Measurements from ENCODE around the gene TTC9B.

Gene TTC9B

DNA sequence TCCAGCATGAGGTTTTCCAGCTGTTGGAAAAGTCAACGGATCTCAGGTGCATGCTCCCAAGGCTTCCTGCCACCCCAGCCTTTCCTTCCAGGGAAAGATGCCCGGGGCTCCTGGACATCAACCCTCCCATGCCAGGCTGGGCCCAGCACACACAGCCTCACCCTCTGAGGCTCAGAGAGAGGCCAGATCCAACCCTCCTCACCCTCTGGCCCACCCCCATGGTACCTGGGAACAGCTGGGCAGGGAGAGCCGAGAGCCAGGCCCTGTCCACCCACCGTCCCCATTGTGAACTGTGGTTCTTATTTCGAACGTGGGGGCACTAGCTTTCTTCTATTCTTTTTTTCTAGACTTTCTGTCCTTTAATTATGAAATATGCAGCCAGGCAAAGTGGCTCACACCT lies 18.2 kb upstream of the TTC9B start:
- TF ChIP-seq, protein P1, sequence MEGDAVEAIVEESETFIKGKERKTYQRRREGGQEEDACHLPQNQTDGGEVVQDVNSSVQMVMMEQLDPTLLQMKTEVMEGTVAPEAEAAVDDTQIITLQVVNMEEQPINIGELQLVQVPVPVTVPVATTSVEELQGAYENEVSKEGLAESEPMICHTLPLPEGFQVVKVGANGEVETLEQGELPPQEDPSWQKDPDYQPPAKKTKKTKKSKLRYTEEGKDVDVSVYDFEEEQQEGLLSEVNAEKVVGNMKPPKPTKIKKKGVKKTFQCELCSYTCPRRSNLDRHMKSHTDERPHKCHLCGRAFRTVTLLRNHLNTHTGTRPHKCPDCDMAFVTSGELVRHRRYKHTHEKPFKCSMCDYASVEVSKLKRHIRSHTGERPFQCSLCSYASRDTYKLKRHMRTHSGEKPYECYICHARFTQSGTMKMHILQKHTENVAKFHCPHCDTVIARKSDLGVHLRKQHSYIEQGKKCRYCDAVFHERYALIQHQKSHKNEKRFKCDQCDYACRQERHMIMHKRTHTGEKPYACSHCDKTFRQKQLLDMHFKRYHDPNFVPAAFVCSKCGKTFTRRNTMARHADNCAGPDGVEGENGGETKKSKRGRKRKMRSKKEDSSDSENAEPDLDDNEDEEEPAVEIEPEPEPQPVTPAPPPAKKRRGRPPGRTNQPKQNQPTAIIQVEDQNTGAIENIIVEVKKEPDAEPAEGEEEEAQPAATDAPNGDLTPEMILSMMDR (IDR thresholded peaks at IDR 0.05; ENCODE audit: insufficient read depth, low read length, missing control alignments): no peak
- POLR2A ChIA-PET: no interaction called here
- CTCF ChIA-PET: no interaction called here
- DNase-seq (ENCODE audit: low read depth, low spot score): no peak
- no peak overlapping the region for H3K4me3 ChIP-seq (ENCODE audit: low read depth, low read length)

DNA sequence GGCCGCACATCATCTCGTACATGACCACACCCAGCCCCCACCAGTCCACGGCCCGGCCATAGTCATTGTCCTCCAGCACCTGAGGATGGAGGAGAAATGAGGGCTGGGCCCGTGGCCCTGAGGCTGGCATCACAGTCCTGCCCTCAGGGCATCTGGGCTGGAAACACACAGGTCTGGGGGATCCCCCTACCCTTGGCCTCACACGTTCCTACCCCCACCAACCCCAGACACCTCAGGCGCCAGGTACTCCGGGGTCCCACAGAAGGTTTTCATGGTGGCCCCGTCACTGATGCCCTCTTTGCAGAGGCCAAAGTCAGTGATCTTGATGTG lies 17.8 kb upstream of the TTC9B start:
- CTCF ChIA-PET: no interaction called here
- TF ChIP-seq, protein P1 (IDR thresholded peaks at IDR 0.05; ENCODE audit: insufficient read depth, low read length, missing control alignments): no peak
- POLR2A ChIA-PET: no interaction called here
- no peak overlapping the region for H3K4me3 ChIP-seq (ENCODE audit: low read depth, low read length)
- DNase-seq (ENCODE audit: low read depth, low spot score): no peak

DNA sequence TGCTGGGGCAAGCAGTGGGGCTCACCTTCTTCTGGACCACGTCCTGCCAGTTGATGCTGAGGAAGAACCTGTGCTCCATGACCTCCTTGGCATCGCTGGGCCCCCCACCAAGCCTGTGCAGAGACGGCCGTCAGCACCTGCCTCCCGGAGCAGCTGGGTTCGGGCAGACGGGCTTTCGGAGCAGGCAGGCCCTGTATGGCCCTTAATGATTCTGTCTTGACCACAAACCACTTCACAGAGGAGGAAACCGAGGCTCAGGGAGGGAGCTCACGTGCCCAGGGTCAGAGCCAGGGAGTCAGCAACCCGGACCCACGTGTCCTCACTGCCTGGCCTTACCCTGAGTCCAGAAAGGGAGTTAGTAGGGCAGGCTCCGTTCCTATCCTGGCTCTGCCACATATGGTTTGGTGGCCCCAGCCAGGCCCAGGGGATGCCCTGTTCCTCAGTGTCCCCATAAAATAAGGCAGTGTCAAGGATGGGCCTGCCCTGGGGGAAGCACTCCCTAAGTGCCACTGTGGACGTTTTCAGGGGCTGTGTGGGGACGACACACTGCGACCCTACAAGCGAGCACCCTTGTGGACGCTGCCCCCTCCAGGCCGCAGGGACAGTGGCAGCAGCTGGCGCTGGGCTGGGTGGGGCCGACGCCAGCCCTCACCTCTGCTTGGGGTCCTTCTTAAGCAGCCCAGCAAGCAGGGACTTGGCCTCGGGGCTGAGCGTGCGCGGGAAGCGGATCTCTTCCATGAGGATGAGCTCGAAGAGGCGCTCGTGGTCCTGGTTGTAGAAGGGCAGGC lies 17.2 kb upstream of the TTC9B start:
- POLR2A ChIA-PET: no interaction called here
- CTCF ChIA-PET: interaction anchor here (0.6 to 0.7 kb wide), 2 partner anchors 35 to 61 kb away, joined by 3 read pairs; no protein-coding TSS in a partner anchor
- DNase-seq (ENCODE audit: low read depth, low spot score): no peak

DNA sequence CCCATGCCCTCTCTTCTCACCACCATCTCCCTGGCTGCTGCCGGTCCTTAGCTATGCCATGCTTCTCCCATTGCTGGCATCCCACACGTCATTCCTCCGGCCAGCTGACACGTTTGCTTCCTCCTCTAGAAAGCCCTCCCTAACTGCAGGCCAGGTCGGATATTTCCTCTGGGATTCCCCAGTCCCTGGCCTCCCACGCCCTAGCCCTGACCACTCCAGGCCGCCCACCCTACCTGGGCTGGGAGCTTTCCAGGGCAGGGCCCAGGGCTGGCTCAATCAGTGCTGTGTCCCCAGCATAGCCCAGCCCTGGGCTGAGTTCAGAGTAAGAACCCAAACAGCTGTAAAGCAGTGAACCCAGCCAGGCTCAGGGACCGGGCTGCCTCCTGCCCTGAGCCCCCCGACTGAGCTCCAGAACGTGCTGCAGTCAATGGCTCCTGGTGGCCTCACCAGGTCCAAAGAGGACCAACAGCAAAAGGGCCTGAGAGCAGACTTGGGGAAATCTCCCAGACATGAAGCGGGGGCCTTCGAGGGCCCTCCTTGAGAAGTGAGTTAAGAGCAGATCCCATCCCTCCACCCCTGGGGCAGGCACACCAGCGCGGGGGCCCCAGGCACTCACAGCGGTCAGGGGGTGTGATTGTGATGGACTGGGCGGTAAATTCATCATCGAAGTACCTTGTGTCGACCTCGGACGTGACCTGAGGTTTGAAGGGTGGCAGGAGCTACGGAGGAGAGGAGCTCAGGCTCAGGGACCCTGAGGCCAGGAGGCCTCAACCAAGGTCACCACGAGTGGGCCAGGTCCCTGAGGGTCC lies 16.4 kb upstream of the TTC9B start:
- TF ChIP-seq, protein P1 (IDR thresholded peaks at IDR 0.05; ENCODE audit: insufficient read depth, low read length, missing control alignments): no peak
- DNase-seq (ENCODE audit: low read depth, low spot score): no peak
- CTCF ChIA-PET: interaction anchor here (0.6 to 0.7 kb wide), 2 partner anchors 14 to 36 kb away, joined by 3 read pairs; no protein-coding TSS in a partner anchor
- POLR2A ChIA-PET: no interaction called here
- no peak overlapping the region for H3K4me3 ChIP-seq (ENCODE audit: low read depth, low read length)

More for the DNA sequence above, 17.2 kb upstream of the TTC9B start:
- no peak overlapping the region for H3K4me3 ChIP-seq (ENCODE audit: low read depth, low read length)
- TF ChIP-seq, protein P1 (IDR thresholded peaks at IDR 0.05; ENCODE audit: insufficient read depth, low read length, missing control alignments): peak; percentile 23

DNA sequence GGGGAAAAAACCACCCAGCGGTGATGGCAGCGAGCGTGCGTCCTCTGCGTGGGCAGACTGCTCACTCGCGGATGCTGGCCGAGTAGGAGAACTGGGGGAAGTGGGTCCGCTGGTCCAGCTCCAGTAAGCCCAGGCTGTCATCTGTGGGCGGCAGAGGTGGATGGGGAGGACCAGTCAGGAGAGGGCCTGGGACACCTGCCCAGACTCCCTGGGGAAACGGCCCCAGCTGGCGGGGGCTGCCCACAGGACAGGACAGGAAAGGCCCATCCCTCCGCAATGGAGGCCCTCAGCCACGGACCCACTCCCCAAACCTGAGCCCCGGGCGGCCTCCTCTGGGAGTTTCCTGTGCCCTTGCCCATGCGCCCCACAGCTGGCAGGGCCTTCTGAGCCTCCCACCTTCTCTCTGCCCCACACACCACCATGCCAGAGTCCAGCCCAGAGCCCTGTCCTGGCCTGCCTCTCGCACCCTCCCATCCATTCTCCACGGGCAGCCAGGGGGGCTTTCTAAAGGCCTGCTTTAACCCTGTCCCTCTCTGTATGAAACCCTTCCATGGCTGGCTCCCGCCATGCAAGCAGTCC lies 15.7 kb upstream of the TTC9B start:
- CTCF ChIA-PET: no interaction called here

More for the DNA sequence above, 15.7 kb upstream of the TTC9B start:
- DNase-seq (ENCODE audit: low read depth, low spot score): no peak
- TF ChIP-seq, protein P1 (IDR thresholded peaks at IDR 0.05; ENCODE audit: insufficient read depth, low read length, missing control alignments): no peak
- POLR2A ChIA-PET: no interaction called here
- no peak overlapping the region for H3K4me3 ChIP-seq (ENCODE audit: low read depth, low read length)

Data from AG04449 (cell line).